MM.1S (cell line): ENCODE results near the gene PITPNM3.

Experiments
- DNase-seq: peaks from one replicate; pipeline ENCODE4 v3.0.0-alpha.2; 2015
- H2AFZ ChIP-seq: fragments of 300-600 bp; sonication (generic); 2 replicates; pipeline ENCODE4 v1.6.0; 2016; ENCODE audit warnings: antibody characterized with exemption, low read length
- H3F3A ChIP-seq: fragments of 300-600 bp; sonication (generic); 2 replicates; pipeline ENCODE4 v1.6.1; 2016; ENCODE audit warnings: mild to moderate bottlenecking, antibody characterized with exemption, low read length, moderate library complexity, mixed read lengths; ENCODE audit not compliant: insufficient read depth
- H3K27ac ChIP-seq: fragments of 300-600 bp; sonication (generic); 2 replicates; pipeline ENCODE4 v1.5.1; 2016; ENCODE audit warnings: mild to moderate bottlenecking, low read length
- H3K27me3 ChIP-seq: fragments of 300-600 bp; sonication (generic); replicated peaks from 2 replicates; pipeline ENCODE4 v1.6.0; 2016; ENCODE audit warnings: low read length; ENCODE audit not compliant: insufficient read depth
- H3K36me3 ChIP-seq: fragments of 300-600 bp; sonication (generic); replicated peaks from 2 replicates; pipeline ENCODE4 v1.6.1; 2016; ENCODE audit warnings: mild to moderate bottlenecking, low read length, mixed read lengths; ENCODE audit not compliant: insufficient read depth
- H3K4me1 ChIP-seq: fragments of 300-600 bp; sonication (generic); 2 replicates; pipeline ENCODE4 v1.6.1; 2016; ENCODE audit warnings: low read length, mixed read lengths
- H3K4me2 ChIP-seq: fragments of 300-600 bp; sonication (generic); 2 replicates; pipeline ENCODE4 v1.6.0; 2016; ENCODE audit warnings: low read depth, low read length
- H3K4me3 ChIP-seq: fragments of 300-600 bp; sonication (generic); 2 replicates; pipeline ENCODE4 v1.5.1; 2016; ENCODE audit warnings: low read length, mixed read lengths
- H3K79me2 ChIP-seq: fragments of 300-600 bp; sonication (generic); 2 replicates; pipeline ENCODE4 v1.6.1; 2016; ENCODE audit warnings: mixed run types, low read length, mixed read lengths
- H3K9ac ChIP-seq: fragments of 300-600 bp; sonication (generic); 2 replicates; pipeline ENCODE4 v1.6.1; 2016; ENCODE audit warnings: low read length, mixed read lengths
- H3K9me2 ChIP-seq: fragments of 300-600 bp; sonication (generic); replicated peaks from 2 replicates; pipeline ENCODE4 v1.6.1; 2016; ENCODE audit warnings: mild to moderate bottlenecking, low read length, mixed read lengths; ENCODE audit not compliant: insufficient read depth
- H3K9me3 ChIP-seq: fragments of 300-600 bp; sonication (generic); replicated peaks from 2 replicates; pipeline ENCODE4 v1.6.1; 2016; ENCODE audit warnings: mild to moderate bottlenecking, low read length, mixed read lengths; ENCODE audit not compliant: insufficient read depth
- H4K20me1 ChIP-seq: fragments of 300-600 bp; sonication (generic); 2 replicates; pipeline ENCODE4 v1.6.1; 2016; ENCODE audit warnings: mild to moderate bottlenecking, low read length, moderate library complexity, mixed read lengths; ENCODE audit not compliant: insufficient read depth
- CTCF ChIP-seq: fragments of 300-600 bp; sonication (generic); IDR thresholded peaks from 2 replicates; pipeline ENCODE4 v1.5.1; 2016; ENCODE audit warnings: antibody characterized with exemption, low read length, mixed read lengths
- EZH2 ChIP-seq: fragments of 300-600 bp; sonication (generic); optimal IDR thresholded peaks from 2 replicates; pipeline ENCODE3; 2017; ENCODE audit warnings: low read depth, mild to moderate bottlenecking, antibody characterized with exemption, low read length, mixed read lengths
- EZH2phosphoT487 ChIP-seq: fragments of 300-600 bp; sonication (generic); IDR thresholded peaks from 2 replicates; pipeline ENCODE4 v1.6.1; 2018; ENCODE audit warnings: antibody characterized with exemption, low read length

Gene PITPNM3

GRCh38 chr17:6435968-6436367 is 120.4 kb downstream of the PITPNM3 start:
- H3F3A ChIP-seq, result no peaks in the 10 kb centered on the region
- H3K4me2 ChIP-seq, result no peak overlapping the region
- TF ChIP-seq CTCF (peak; percentile 78), EZH2phosphoT487 (no peak)
- no peaks in the 10 kb centered on the region for H3K36me3 ChIP-seq
- peak; percentile 54 for DNase-seq
- H3K9ac ChIP-seq, result no peak overlapping the region
- H4K20me1 ChIP-seq, result no peaks in the 10 kb centered on the region
- H3K79me2 ChIP-seq, result no peaks in the 10 kb centered on the region
- H3K27me3 ChIP-seq, result peaks cover 48% of the 10 kb centered on the region
- no peak overlapping the region for H3K27ac ChIP-seq
- no peak overlapping the region for H2AFZ ChIP-seq
- no peaks in the 10 kb centered on the region for H3K4me1 ChIP-seq
- no peak overlapping the region for H3K4me3 ChIP-seq
- H3K9me2 ChIP-seq, result no peaks in the 10 kb centered on the region
- H3K9me3 ChIP-seq, result no peaks in the 10 kb centered on the region

- no peaks in the 10 kb centered on the region for H3F3A ChIP-seq
- peaks cover 54% of the 10 kb centered on the region for H3K27me3 ChIP-seq
- H3K9me3 ChIP-seq, result no peaks in the 10 kb centered on the region
- TF ChIP-seq CTCF (no peak), EZH2 (no peak), EZH2phosphoT487 (no peak)
- no peak for DNase-seq
- no peak within 1 kb of the TSS for H3K4me2 ChIP-seq
- H3K9ac ChIP-seq, result no peak within 1 kb of the TSS
- no peaks in the 10 kb centered on the region for H3K9me2 ChIP-seq
- H3K4me1 ChIP-seq, result no peaks in the 10 kb centered on the region
- H3K4me3 ChIP-seq, result no peak within 1 kb of the TSS
- H3K27ac ChIP-seq, result no peak within 1 kb of the TSS
- no peaks in the 10 kb centered on the region for H3K36me3 ChIP-seq
- H4K20me1 ChIP-seq, result no peaks in the 10 kb centered on the region
- no peaks in the 10 kb centered on the region for H3K79me2 ChIP-seq
- H2AFZ ChIP-seq, result no peak within 1 kb of the TSS
Observed at GRCh38 chr17:6435051-6435450, 121.3 kb downstream of the PITPNM3 start, which contains the start of gene AIPL1. AIPL1 (minus strand) TSS chr17:6435121; CDS start chr17:6435104, 17 bp downstream.

- no peaks in the 10 kb centered on the region for H3K36me3 ChIP-seq
- TF ChIP-seq EZH2 (no peak), CTCF (peak; percentile 21; the same call in 1 of the 2 replicates)
- peaks cover 59% of the 10 kb centered on the region for H3K27me3 ChIP-seq
- no peaks in the 10 kb centered on the region for H3K9me3 ChIP-seq
- no peak overlapping the region for H3K4me2 ChIP-seq
- H3K4me1 ChIP-seq, result peaks cover 13% of the 10 kb centered on the region
- no peak overlapping the region for H3K27ac ChIP-seq
- H3F3A ChIP-seq, result peaks cover 7% of the 10 kb centered on the region
- H3K9me2 ChIP-seq, result no peaks in the 10 kb centered on the region
- H2AFZ ChIP-seq, result no peak overlapping the region
- no peak overlapping the region for H3K4me3 ChIP-seq
- no peak overlapping the region for H3K9ac ChIP-seq
- H4K20me1 ChIP-seq, result no peaks in the 10 kb centered on the region
- DNase-seq, result no peak
- H3K79me2 ChIP-seq, result no peaks in the 10 kb centered on the region
Observed at GRCh38 chr17:6430769-6431168, 125.6 kb downstream of the PITPNM3 start.

- peaks cover 66% of the 10 kb centered on the region for H3K27me3 ChIP-seq
Observed at GRCh38 chr17:6429266-6429665, 127.1 kb downstream of the PITPNM3 start.

More at GRCh38 chr17:6429266-6429665, 127.1 kb downstream of the PITPNM3 start:
- Histone ChIP-seq H3K9me3 (no peaks in the 10 kb centered on the region), H2AFZ (no peak overlapping the region), H3K79me2 (no peaks in the 10 kb centered on the region), H3K9ac (no peak overlapping the region), H3K4me3 (no peak overlapping the region), H3K27ac (no peak overlapping the region), H4K20me1 (no peaks in the 10 kb centered on the region), H3F3A (peaks cover 7% of the 10 kb centered on the region), H3K4me2 (no peak overlapping the region), H3K4me1 (peaks cover 13% of the 10 kb centered on the region), H3K9me2 (no peaks in the 10 kb centered on the region), H3K36me3 (no peaks in the 10 kb centered on the region)
- TF ChIP-seq EZH2 (no peak), CTCF (no peak), EZH2phosphoT487 (no peak)
- DNase-seq, result no peak
